SK-N-SH (cell line): ENCODE results near the gene MYOM3.

Experiments used
- NFIC ChIP-seq: IDR thresholded peaks from 2 replicates; pipeline ENCODE4 v1.4.0; 2012; ENCODE audit warnings: borderline replicate concordance
- TF ChIP-seq, protein P1 (sequence below): fragments of 200-600 bp; sonication (generic); IDR thresholded peaks from 2 replicates; pipeline ENCODE4 v1.6.1; 2017; ENCODE audit warnings: antibody characterized with exemption, mild to moderate bottlenecking, moderate library complexity

DNA sequence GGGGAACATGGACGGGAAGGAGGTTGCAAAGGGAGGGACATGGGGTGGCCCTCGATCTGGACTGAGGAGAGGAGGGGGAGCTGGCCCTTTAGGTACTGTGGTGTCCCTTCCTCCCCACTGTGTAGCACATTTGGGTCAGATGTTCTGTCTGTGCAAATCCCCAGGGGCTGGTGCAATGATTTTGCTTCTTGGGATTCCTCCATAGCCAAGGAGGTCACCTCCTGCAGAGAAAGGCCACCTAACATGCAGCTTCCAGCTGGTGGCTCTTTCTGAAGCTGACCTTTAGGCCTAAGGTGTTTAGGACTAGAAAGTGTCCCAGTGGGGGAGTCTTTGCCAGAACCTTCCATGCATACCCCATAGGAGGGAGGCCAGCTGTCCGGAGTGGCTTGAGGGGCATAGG is 9.0 kb upstream of the MYOM3 start:
- TF ChIP-seq, protein P1, sequence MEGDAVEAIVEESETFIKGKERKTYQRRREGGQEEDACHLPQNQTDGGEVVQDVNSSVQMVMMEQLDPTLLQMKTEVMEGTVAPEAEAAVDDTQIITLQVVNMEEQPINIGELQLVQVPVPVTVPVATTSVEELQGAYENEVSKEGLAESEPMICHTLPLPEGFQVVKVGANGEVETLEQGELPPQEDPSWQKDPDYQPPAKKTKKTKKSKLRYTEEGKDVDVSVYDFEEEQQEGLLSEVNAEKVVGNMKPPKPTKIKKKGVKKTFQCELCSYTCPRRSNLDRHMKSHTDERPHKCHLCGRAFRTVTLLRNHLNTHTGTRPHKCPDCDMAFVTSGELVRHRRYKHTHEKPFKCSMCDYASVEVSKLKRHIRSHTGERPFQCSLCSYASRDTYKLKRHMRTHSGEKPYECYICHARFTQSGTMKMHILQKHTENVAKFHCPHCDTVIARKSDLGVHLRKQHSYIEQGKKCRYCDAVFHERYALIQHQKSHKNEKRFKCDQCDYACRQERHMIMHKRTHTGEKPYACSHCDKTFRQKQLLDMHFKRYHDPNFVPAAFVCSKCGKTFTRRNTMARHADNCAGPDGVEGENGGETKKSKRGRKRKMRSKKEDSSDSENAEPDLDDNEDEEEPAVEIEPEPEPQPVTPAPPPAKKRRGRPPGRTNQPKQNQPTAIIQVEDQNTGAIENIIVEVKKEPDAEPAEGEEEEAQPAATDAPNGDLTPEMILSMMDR: no peak
- TF ChIP-seq NFIC: no peak
